Measurements from ENCODE around the gene RRN3.
"Not testable (repeated sequence)": the region's sequence is repeated elsewhere in the genome, so short reads cannot be mapped to it uniquely, and the experiment has no call there.

RRN3 gene

GRCh38 chr16:15025234-15025951 is 68.7 kb downstream of the RRN3 start:
- DNase-seq: not testable (repeated sequence)

- DNase-seq: not testable (repeated sequence)
Measured at GRCh38 chr16:15024858-15025199, 69.2 kb downstream of the RRN3 start.

GRCh38 chr16:15023381-15024077 is 70.5 kb downstream of the RRN3 start:
- not testable (repeated sequence) for DNase-seq

- DNase-seq: not testable (repeated sequence)
Measured at GRCh38 chr16:15022194-15022593, 71.9 kb downstream of the RRN3 start.

- not testable (repeated sequence) for DNase-seq
Measured at GRCh38 chr16:15021429-15021828, 72.6 kb downstream of the RRN3 start.

GRCh38 chr16:15016951-15017580 is 77.0 kb downstream of the RRN3 start:
- DNase-seq: not testable (repeated sequence)

GRCh38 chr16:15016354-15016753 is 77.7 kb downstream of the RRN3 start:
- DNase-seq: not testable (repeated sequence)

GRCh38 chr16:15015671-15016070 is 78.4 kb downstream of the RRN3 start:
- not testable (repeated sequence) for DNase-seq

- DNase-seq: not testable (repeated sequence)
Measured at GRCh38 chr16:15012941-15013340, 81.1 kb downstream of the RRN3 start.
